Vagina (tissue), 2 donors: ENCODE results near the gene IFNGR2. TPM values are rescaled to one million over a fixed set of nuclear protein-coding genes. Genes with fewer than 3 reads are reported as not detected.

Experiments
- DNase-seq, 2 donors: peaks; one replicate each; pipeline ENCODE4 v3.0.0-alpha.2; 2017; ENCODE audit errors: extremely low spot score in 2 of 2
- H3K27ac ChIP-seq: fragments of 200-600 bp; sonication (generic); one replicate; pipeline ENCODE4 v1.5.1; 2019
- H3K27me3 ChIP-seq: fragments of 200-600 bp; sonication (generic); one replicate; pipeline ENCODE4 v1.5.1; 2019
- H3K36me3 ChIP-seq, 2 donors: fragments of 200-600 bp; sonication (generic); one replicate each; pipeline ENCODE4 v1.5.1; 2017 to 2019
- H3K4me1 ChIP-seq: fragments of 200-600 bp; sonication (generic); one replicate; pipeline ENCODE4 v1.5.1; 2019
- H3K4me3 ChIP-seq, 2 donors: fragments of 200-600 bp; sonication (generic); 1 replicate in 1 of 2; 2 replicates in 1 of 2; pipeline ENCODE4 v1.5.1; 2016 to 2019
- H3K9me3 ChIP-seq: fragments of 200-600 bp; sonication (generic); one replicate; pipeline ENCODE4 v1.5.1; 2019
- POLR2A ChIP-seq, 2 donors: fragments of 450-650 bp; IDR thresholded peaks; one replicate each; pipeline ENCODE4 v1.6.1; 2017; ENCODE audit warnings: antibody characterized with exemption in 2 of 2, mild to moderate bottlenecking in 2 of 2, moderate library complexity in 2 of 2
- POLR2AphosphoS5 ChIP-seq, 2 donors: sonication (generic); formaldehyde crosslinking; IDR thresholded peaks; one replicate each; pipeline ENCODE4 v1.9.0; 2017; ENCODE audit warnings: antibody characterized with exemption in 2 of 2, mild to moderate bottlenecking in 2 of 2, low read depth in 1 of 2; ENCODE audit not compliant: insufficient read depth in 1 of 2
- intact Hi-C: fragments of 100-400 bp; cut with DNase I; formaldehyde crosslinking; loops from one replicate; pipeline ENCODE4 v1.15.1; 2023
- total RNA-seq: library from RNA; depleted of rRNA; stranded (reverse); fragments of >200 nt; gene quantifications from one replicate; pipeline ENCODE4 v1.2.3, GENCODE V29; 2016
- TF ChIP-seq, protein P1 (sequence below), 3 experiments: fragments of 450-650 bp in 2 of 3; fragments of 200-600 bp in 1 of 3; sonication (generic) in 1 of 3; IDR thresholded peaks; one replicate each; pipeline ENCODE4 v1.5.1; 2017 to 2019; ENCODE audit warnings: antibody characterized with exemption in 3 of 3, mild to moderate bottlenecking in 2 of 3, moderate library complexity in 2 of 3

IFNGR2 gene
- total RNA-seq, 1 donor from 2014 or later, result 89.6 TPM

- peak overlapping the region; percentile 37 for H3K27ac ChIP-seq
- no peaks in the 10 kb centered on the region for H3K9me3 ChIP-seq
- no peak for TF ChIP-seq POLR2AphosphoS5 (IDR thresholded peaks at IDR 0.05; ENCODE audit: insufficient read depth in 1 of 2, low read depth in 1 of 2)
- TF ChIP-seq, protein P1, sequence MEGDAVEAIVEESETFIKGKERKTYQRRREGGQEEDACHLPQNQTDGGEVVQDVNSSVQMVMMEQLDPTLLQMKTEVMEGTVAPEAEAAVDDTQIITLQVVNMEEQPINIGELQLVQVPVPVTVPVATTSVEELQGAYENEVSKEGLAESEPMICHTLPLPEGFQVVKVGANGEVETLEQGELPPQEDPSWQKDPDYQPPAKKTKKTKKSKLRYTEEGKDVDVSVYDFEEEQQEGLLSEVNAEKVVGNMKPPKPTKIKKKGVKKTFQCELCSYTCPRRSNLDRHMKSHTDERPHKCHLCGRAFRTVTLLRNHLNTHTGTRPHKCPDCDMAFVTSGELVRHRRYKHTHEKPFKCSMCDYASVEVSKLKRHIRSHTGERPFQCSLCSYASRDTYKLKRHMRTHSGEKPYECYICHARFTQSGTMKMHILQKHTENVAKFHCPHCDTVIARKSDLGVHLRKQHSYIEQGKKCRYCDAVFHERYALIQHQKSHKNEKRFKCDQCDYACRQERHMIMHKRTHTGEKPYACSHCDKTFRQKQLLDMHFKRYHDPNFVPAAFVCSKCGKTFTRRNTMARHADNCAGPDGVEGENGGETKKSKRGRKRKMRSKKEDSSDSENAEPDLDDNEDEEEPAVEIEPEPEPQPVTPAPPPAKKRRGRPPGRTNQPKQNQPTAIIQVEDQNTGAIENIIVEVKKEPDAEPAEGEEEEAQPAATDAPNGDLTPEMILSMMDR (IDR thresholded peaks at IDR 0.05), result no peak
- no peak for TF ChIP-seq POLR2A (IDR thresholded peaks at IDR 0.05)
- H3K4me1 ChIP-seq, result peaks cover 28% of the 10 kb centered on the region
- H3K27me3 ChIP-seq, result no peaks in the 10 kb centered on the region
- H3K4me3 ChIP-seq, result no peak overlapping the region
- intact Hi-C loops, result loop anchor here (2.0 kb wide), 1 partner anchor 16 kb away; the partner anchor contains the start of gene IFNGR2
- H3K36me3 ChIP-seq, result peaks cover 4 to 46% of the 10 kb centered on the region in 2 donors
- no peak for DNase-seq
These were observed 15.5 kb downstream of the IFNGR2 start for GRCh38 chr21:33418691-33419090.

- peaks cover 4 to 50% of the 10 kb centered on the region in 2 donors for H3K36me3 ChIP-seq
- no peaks in the 10 kb centered on the region for H3K27me3 ChIP-seq
- peak overlapping the region; percentile 37 for H3K27ac ChIP-seq
- H3K4me3 ChIP-seq, result no peak overlapping the region
- intact Hi-C loops, result loop anchor here (2.0 kb wide), 1 partner anchor 17 kb away; the partner anchor contains the start of gene IFNGR2
- TF ChIP-seq POLR2A (IDR thresholded peaks at IDR 0.05) (no peak), POLR2AphosphoS5 (IDR thresholded peaks at IDR 0.05; ENCODE audit: insufficient read depth in 1 of 2, low read depth in 1 of 2) (no peak)
- TF ChIP-seq, protein P1 (IDR thresholded peaks at IDR 0.05), result no peak
- DNase-seq, result no peak
- H3K9me3 ChIP-seq, result no peaks in the 10 kb centered on the region
- H3K4me1 ChIP-seq, result peaks cover 28% of the 10 kb centered on the region
These were observed 16.4 kb downstream of the IFNGR2 start for GRCh38 chr21:33419538-33420123.

- intact Hi-C loops, result no loop called here
- Histone ChIP-seq H3K4me1 (peaks cover 28% of the 10 kb centered on the region), H3K36me3 (peaks cover 4 to 54% of the 10 kb centered on the region in 2 donors), H3K4me3 (no peak overlapping the region), H3K9me3 (no peaks in the 10 kb centered on the region), H3K27me3 (no peaks in the 10 kb centered on the region), H3K27ac (no peak overlapping the region)
- TF ChIP-seq, protein P1 (IDR thresholded peaks at IDR 0.05), result no peak
- TF ChIP-seq POLR2AphosphoS5 (IDR thresholded peaks at IDR 0.05; ENCODE audit: insufficient read depth in 1 of 2, low read depth in 1 of 2), result no peak
- no peak for TF ChIP-seq POLR2A (IDR thresholded peaks at IDR 0.05)
- DNase-seq, result no peak
These were observed 18.6 kb downstream of the IFNGR2 start for GRCh38 chr21:33421713-33422393.

- no peak overlapping the region for H3K27ac ChIP-seq
- peaks cover 27% of the 10 kb centered on the region for H3K4me1 ChIP-seq
- no peak for DNase-seq
- H3K27me3 ChIP-seq, result no peaks in the 10 kb centered on the region
- H3K36me3 ChIP-seq, result peaks cover 4 to 53% of the 10 kb centered on the region in 2 donors
- intact Hi-C loops, result no loop called here
- H3K4me3 ChIP-seq, result no peak overlapping the region
- TF ChIP-seq POLR2A (IDR thresholded peaks at IDR 0.05) (no peak), POLR2AphosphoS5 (IDR thresholded peaks at IDR 0.05; ENCODE audit: insufficient read depth in 1 of 2, low read depth in 1 of 2) (no peak)
- TF ChIP-seq, protein P1 (IDR thresholded peaks at IDR 0.05), result no peak
- H3K9me3 ChIP-seq, result no peaks in the 10 kb centered on the region
These were observed 21.0 kb downstream of the IFNGR2 start for GRCh38 chr21:33424214-33424613.

DNA sequence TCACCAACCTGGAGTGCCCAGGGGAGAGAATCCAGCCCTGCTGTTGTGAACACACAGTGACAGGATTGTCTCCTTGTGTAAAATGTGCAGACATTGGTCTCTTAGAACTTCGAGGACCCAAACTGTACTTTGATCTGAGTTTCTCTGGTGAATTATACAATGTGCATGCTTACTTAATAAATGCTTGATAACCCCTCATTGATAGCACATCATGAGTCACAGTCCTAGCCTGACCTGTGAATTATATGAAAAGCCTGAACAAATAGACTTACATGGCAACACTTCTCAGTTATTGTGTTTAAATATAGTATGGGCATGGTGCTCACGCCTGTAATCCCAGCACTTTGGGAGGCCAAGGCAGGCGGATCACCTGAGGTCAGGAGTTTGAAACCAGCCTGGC lies 22.6 kb downstream of the IFNGR2 start:
- Histone ChIP-seq H3K9me3 (no peaks in the 10 kb centered on the region), H3K4me1 (peaks cover 27% of the 10 kb centered on the region), H3K36me3 (peaks cover 4 to 57% of the 10 kb centered on the region in 2 donors), H3K4me3 (no peak overlapping the region), H3K27me3 (no peaks in the 10 kb centered on the region), H3K27ac (no peak overlapping the region)
- DNase-seq, result no peak
- intact Hi-C loops, result no loop called here
- TF ChIP-seq, protein P1 (IDR thresholded peaks at IDR 0.05), result no peak
